Loucy (cell line): ENCODE data around the gene TRAF3.
"Not testable (repeated sequence)": the region's sequence is repeated elsewhere in the genome, so short reads cannot be mapped to it uniquely, and the experiment has no call there.

Source experiments
- H2AFZ ChIP-seq: fragments of 200-600 bp; sonication (generic); 2 replicates; pipeline ENCODE4 v1.6.0; 2016; ENCODE audit warnings: antibody characterized with exemption, mild to moderate bottlenecking, low read length, moderate library complexity
- H3F3A ChIP-seq: fragments of 200-600 bp; 2 replicates; pipeline ENCODE4 v1.6.0; 2016; ENCODE audit warnings: antibody characterized with exemption, low read depth, mild to moderate bottlenecking
- H3K27me3 ChIP-seq: fragments of 200-600 bp; sonication (generic); 2 replicates; pipeline ENCODE4 v1.6.1; 2014; ENCODE audit warnings: low read length, mild to moderate bottlenecking; ENCODE audit not compliant: insufficient read depth, poor library complexity, severe bottlenecking
- H3K36me3 ChIP-seq: fragments of 200-600 bp; sonication (generic); 2 replicates; pipeline ENCODE4 v1.6.1; 2016; ENCODE audit warnings: low read length; ENCODE audit not compliant: insufficient read depth
- H3K4me1 ChIP-seq: fragments of 200-600 bp; sonication (generic); 2 replicates; pipeline ENCODE4 v1.5.1; 2014; ENCODE audit warnings: low read length, mild to moderate bottlenecking; ENCODE audit not compliant: insufficient read depth, poor library complexity, severe bottlenecking
- H3K4me2 ChIP-seq: fragments of 200-600 bp; sonication (generic); 2 replicates; pipeline ENCODE4 v1.6.0; 2014; ENCODE audit warnings: antibody characterized with exemption, low read length, low read depth, mild to moderate bottlenecking; ENCODE audit not compliant: poor library complexity, severe bottlenecking
- H3K4me3 ChIP-seq: fragments of 200-600 bp; sonication (generic); 2 replicates; pipeline ENCODE4 v1.5.1; 2014; ENCODE audit warnings: low read length, mild to moderate bottlenecking, mixed read lengths; ENCODE audit not compliant: poor library complexity, severe bottlenecking
- H3K79me2 ChIP-seq: fragments of 200-600 bp; sonication (generic); 2 replicates; pipeline ENCODE4 v1.6.1; 2014; ENCODE audit warnings: low read length; ENCODE audit not compliant: insufficient read depth
- H3K9ac ChIP-seq: fragments of 200-600 bp; sonication (generic); 2 replicates; pipeline ENCODE4 v1.6.0; 2014; ENCODE audit warnings: mild to moderate bottlenecking, low read depth, low read length, moderate library complexity; ENCODE audit not compliant: poor library complexity, severe bottlenecking
- H3K9me2 ChIP-seq: fragments of 200-600 bp; sonication (generic); replicated peaks from 2 replicates; pipeline ENCODE4 v1.6.1; 2016; ENCODE audit warnings: low read depth, low read length, mixed read lengths
- H3K9me3 ChIP-seq: fragments of 200-600 bp; sonication (generic); 2 replicates; pipeline ENCODE4 v1.6.1; 2014; ENCODE audit warnings: mild to moderate bottlenecking, antibody characterized with exemption, low read length, low read depth; ENCODE audit not compliant: insufficient read depth
- H4K20me1 ChIP-seq: fragments of 200-600 bp; sonication (generic); 2 replicates; pipeline ENCODE4 v1.6.0; 2014; ENCODE audit warnings: antibody characterized with exemption, low read length, mild to moderate bottlenecking; ENCODE audit not compliant: insufficient read depth, poor library complexity, severe bottlenecking
- CTCF ChIP-seq: fragments of 200-600 bp; sonication (generic); conservative IDR thresholded peaks from 2 replicates; pipeline ENCODE4 v1.5.1; 2014; ENCODE audit warnings: mild to moderate bottlenecking, antibody characterized with exemption, low read length
- EZH2phosphoT487 ChIP-seq: fragments of 200-600 bp; IDR thresholded peaks from 2 replicates; pipeline ENCODE4 v1.6.1; 2018; ENCODE audit warnings: antibody characterized with exemption, mild to moderate bottlenecking, moderate library complexity, borderline replicate concordance

TRAF3 gene

GRCh38 chr14:102821252-102821651 lies 44.0 kb downstream of the TRAF3 start:
- no peaks in the 10 kb centered on the region for H3K9me3 ChIP-seq
- H3K79me2 ChIP-seq: peaks cover 45% of the 10 kb centered on the region; the same call in 1 of the 2 replicates
- H3K4me3 ChIP-seq: no peak overlapping the region
- H3K4me2 ChIP-seq: no peak overlapping the region
- H3K4me1 ChIP-seq: peaks cover 10% of the 10 kb centered on the region
- no peak overlapping the region for H2AFZ ChIP-seq
- no peak for TF ChIP-seq CTCF
- no peak for TF ChIP-seq EZH2phosphoT487
- H3K27me3 ChIP-seq: no peaks in the 10 kb centered on the region
- H4K20me1 ChIP-seq: peaks cover 7% of the 10 kb centered on the region
- H3K9me2 ChIP-seq: no peaks in the 10 kb centered on the region
- H3K36me3 ChIP-seq: no peaks in the 10 kb centered on the region
- H3F3A ChIP-seq: no peaks in the 10 kb centered on the region
- no peak overlapping the region for H3K9ac ChIP-seq

GRCh38 chr14:102822311-102822863 lies 45.1 kb downstream of the TRAF3 start:
- peaks cover 45% of the 10 kb centered on the region; the same call in 1 of the 2 replicates for H3K79me2 ChIP-seq
- peaks cover 10% of the 10 kb centered on the region for H3K4me1 ChIP-seq
- H3K4me3 ChIP-seq: no peak overlapping the region
- TF ChIP-seq EZH2phosphoT487 (no peak), CTCF (no peak)
- H3K27me3 ChIP-seq: no peaks in the 10 kb centered on the region
- no peaks in the 10 kb centered on the region for H3K36me3 ChIP-seq
- H3K9ac ChIP-seq: no peak overlapping the region
- H3K9me2 ChIP-seq: no peaks in the 10 kb centered on the region
- no peak overlapping the region for H3K4me2 ChIP-seq
- no peak overlapping the region for H2AFZ ChIP-seq
- H4K20me1 ChIP-seq: peaks cover 7% of the 10 kb centered on the region
- no peaks in the 10 kb centered on the region for H3K9me3 ChIP-seq
- H3F3A ChIP-seq: no peaks in the 10 kb centered on the region

- H3K9me3 ChIP-seq, H3K27me3 ChIP-seq, H4K20me1 ChIP-seq: not testable (repeated sequence)
Measured at GRCh38 chr14:102822887-102823286, 45.6 kb downstream of the TRAF3 start.

GRCh38 chr14:102823546-102823945 lies 46.3 kb downstream of the TRAF3 start:
- no peaks in the 10 kb centered on the region for H3K36me3 ChIP-seq
- H3K27me3 ChIP-seq: no peaks in the 10 kb centered on the region
- no peaks in the 10 kb centered on the region for H3K9me2 ChIP-seq
- peaks cover 7% of the 10 kb centered on the region for H4K20me1 ChIP-seq
- H3K4me3 ChIP-seq: no peak overlapping the region
- peaks cover 10% of the 10 kb centered on the region for H3K4me1 ChIP-seq
- peaks cover 49% of the 10 kb centered on the region; the same call in 1 of the 2 replicates for H3K79me2 ChIP-seq
- TF ChIP-seq CTCF (no peak), EZH2phosphoT487 (no peak)
- no peaks in the 10 kb centered on the region for H3F3A ChIP-seq
- no peak overlapping the region for H2AFZ ChIP-seq
- no peak overlapping the region for H3K4me2 ChIP-seq
- no peak overlapping the region for H3K9ac ChIP-seq
- H3K9me3 ChIP-seq: no peaks in the 10 kb centered on the region

More at GRCh38 chr14:102822887-102823286, 45.6 kb downstream of the TRAF3 start:
- not testable (repeated sequence) for H3K4me3 ChIP-seq, H3K36me3 ChIP-seq, H3K4me2 ChIP-seq, H2AFZ ChIP-seq, H3F3A ChIP-seq, H3K9ac ChIP-seq, H3K9me2 ChIP-seq
- Histone ChIP-seq H3K79me2 (peaks cover 49% of the 10 kb centered on the region; the same call in 1 of the 2 replicates), H3K4me1 (peaks cover 10% of the 10 kb centered on the region)
